ENCODE results near the gene UBAC2.

- TF ChIP-seq CTCF (IDR thresholded peaks at IDR 0.05; ENCODE audit: extremely low read depth in 1 of 2, insufficient read depth in 1 of 2, low read depth in 1 of 2, low read length in 2 of 2) = no peak
- no peak for TF ChIP-seq POLR2AphosphoS5 (IDR thresholded peaks at IDR 0.05; ENCODE audit: insufficient read depth, low read depth, low read length)
- TF ChIP-seq EZH2 (IDR thresholded peaks at IDR 0.05; ENCODE audit: borderline replicate concordance, low read depth, low read length, severe bottlenecking) = no peak
- TF ChIP-seq POLR2A (IDR thresholded peaks at IDR 0.05; ENCODE audit: low read depth, low read length) = no peak
- TF ChIP-seq JUN (IDR thresholded peaks at IDR 0.05; ENCODE audit: borderline replicate concordance, insufficient read depth, insufficient read length, low read depth) = no peak
Measured at GRCh38 chr13:99271249-99271648, 70.6 kb downstream of the UBAC2 start.
